Brain pericyte (primary cell): ENCODE results near the gene PLEKHG4B.
A peak's percentile ranks its signal among the peaks of the same experiment; 100 is the strongest.
"Not testable (repeated sequence)": the region's sequence is repeated elsewhere in the genome, so short reads cannot be mapped to it uniquely, and the experiment has no call there.

Experiments used
- DNase-seq: peaks from one replicate; pipeline ENCODE4 v3.0.0-alpha.2; 2012; ENCODE audit warnings: low read depth, low spot score

Gene PLEKHG4B

DNA sequence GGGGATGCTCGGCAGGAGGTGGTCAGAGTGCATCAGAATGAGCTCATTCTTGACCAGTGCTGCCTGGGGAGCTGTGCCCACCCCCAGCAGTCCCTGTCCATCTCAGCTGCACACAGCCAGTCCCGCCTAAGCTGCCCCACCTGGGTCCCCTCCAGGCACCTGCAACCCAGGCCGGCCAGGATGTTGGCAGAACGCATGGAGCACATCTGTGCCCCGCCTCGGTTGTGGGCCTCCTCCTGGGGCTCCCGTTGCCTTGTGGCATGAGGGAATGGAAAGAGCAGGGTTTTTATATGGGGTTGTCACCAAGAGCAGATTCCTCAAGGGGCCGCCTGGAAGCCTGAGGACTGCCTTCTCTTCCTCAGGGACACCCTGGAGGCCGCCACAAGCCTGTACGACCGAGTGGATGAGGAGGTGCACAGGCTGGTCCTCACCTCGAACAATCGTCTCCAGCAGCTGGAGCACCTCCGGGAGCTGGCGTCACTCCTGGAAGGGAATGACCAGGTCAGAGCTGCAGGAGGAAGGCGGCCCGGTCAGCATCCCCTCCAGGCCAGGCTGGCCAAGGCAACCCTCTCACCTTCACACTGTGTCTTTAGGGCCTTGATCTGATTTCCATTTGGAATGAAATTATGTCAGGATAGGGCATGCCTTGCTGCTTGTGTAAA is 64.6 kb downstream of the PLEKHG4B start:
- no peak for DNase-seq

DNA sequence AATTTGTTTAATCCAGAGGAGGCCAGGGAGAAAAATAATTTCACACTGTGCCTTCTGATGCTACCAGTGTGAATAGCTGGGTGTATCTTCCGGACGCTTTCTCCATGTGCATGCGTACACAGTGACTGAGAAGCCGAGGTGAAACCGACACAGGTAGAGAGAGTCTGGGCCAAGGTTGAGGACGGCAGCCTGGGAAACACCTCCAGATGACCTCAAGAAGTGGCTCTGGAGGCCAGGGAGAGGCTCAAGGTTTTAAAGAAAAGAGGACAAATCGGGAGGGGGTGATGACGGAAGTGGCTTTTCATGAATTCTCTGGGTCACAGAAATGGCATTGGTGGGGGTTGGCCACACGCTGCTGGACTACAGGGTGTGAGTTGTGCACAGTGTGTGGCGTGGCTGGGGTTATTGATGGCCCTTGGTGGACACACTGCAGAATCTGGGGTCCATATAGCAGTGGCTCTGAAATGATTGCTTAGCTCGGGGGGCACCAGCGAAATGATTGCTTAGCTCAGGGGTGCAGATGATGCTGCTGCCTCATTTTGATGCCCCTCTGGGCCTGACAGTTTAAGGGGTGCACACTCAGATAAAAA is 65.3 kb downstream of the PLEKHG4B start:
- DNase-seq, result no peak

DNA sequence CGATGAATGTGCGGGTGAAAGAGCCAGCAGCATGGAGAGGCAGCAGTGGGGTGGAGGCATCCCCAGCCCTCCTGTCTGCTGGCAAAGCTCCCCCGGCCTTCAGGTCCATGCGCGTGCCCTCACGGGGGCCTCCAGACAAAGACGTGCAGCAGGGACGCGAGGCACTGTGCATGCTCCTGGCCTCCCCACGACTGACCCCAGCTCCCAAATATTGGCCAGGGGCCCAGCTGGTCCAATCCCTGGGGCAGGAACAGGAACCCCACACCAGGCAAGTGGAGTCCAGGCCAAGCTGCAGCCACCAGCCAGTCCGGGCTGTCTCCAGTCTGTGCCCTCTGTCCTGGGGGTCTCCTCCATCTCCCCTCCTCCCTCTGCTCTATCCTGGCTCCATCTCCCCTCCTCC is 65.8 kb downstream of the PLEKHG4B start:
- no peak for DNase-seq

DNA sequence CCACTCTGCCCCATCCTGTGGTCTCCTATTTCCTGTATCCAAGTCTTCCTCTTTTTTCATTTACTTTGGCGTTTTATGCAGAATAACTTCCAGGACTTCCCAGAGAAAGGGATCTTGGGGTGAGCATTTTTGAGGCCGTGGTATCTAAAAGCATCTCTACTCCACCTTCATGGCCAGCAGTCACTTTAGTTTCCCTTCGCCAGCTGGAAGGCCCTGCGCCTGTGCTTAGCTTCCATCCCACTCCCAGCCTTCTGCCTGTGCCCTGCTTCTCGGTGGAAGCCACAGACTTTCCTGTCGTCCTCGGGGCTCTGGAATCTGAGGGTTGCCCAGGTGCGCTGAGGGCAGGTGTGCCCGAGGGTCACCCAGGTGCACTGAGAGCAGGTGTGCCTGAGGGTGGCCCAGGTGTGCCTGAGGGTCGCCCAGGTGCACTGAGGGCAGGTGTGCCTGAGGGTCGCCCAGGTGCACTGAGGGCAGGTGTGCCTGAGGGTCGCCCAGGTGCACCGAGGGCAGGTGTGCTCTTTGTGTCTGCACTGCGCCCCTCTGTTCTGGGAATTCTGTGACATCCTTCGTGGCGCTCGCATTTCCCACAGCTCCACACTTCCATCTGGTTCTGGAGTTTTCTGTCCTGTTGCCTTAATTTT is 67.0 kb downstream of the PLEKHG4B start:
- DNase-seq, result no peak

DNA sequence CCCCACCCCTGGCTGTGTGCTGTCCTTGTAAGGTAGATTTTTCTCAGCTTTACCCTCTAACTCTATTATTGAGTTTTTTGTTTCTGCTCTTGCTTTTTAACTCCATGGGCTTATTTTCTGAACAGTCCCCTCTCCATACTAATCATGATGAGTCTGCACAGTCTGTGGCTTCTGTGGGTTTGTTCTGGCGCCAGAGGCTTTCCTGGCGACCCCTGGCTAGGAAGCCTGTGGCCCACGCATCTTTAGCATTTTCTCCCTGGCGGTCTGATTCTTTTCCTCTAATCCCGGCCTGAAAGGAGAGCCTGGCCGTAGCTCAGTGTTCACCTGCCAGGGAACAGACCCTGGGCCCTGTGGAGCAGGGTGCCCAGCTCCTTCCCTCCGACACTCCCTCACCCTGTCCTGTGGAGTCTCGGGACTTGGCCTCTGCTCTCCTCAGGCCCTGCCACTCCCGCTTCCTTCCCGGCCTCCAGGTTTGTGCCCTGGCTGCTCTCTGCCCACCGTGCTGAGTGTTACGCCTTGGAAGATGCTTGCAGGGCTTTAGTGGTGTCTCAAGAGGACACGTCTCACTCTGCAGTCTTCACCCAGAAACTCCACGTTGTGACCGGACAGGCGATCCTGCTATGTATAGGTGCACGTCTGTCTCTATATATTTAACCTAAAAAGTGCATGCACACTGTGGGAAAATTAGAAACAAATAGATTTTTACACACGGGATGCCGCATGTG is 67.6 kb downstream of the PLEKHG4B start:
- no peak for DNase-seq

DNA sequence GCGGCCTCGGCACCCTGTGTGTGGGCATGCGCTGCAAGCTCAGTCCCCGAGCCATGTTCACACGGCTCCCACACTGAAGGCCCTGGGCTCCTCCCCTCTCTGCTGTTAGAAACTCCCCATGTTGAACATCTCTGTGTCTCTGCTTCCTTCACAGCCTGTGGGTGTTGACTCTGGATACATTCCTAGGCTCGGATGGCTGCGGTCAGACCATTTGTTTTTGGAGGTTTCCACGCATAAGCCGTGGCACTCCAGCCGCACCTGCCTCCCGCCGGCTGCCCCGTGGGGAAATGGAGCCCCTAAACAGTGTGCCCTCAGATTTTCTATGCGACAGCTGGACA is 68.2 kb downstream of the PLEKHG4B start:
- DNase-seq, result peak; percentile 73

DNA sequence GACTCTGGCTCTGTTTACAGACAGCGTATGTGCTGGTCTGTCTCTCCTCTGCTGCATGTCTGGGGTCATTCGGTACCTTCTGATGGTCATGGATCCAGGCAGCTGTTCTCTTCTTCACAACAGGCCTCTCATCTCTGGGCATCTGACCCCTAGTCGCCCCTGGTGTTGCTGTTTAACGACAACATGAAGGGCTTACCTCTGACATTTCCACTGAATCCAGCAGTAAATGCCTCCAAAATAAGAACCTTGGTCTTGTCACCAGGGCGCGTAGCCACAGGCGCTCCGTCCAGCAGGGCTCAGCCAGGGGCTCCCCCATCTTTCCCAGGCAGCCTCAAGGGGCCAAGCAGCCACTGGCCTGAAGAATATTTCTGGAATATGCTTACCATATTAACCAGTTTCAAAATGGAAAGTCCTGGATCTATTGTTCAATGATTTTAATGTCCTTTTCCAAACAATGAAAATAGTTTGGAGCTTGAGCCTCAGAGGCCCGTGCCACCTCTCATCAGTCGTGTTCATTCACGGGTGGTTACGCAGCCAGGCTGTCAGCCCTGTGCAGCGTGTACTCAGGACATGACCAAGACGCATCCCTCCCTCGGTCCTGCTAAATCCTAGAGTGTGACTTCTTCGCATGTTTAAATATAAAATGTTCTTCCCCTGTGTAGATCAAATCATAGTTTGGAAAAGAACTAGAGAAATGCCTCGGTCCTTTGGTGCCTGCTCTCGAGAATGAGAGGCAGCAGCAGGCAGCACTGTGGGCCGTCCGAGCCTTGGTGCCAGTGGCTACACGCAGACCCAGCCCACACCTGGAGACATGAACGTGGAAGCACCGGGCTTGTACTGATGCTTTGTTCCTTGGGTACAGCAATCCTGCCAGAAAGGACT is 69.2 kb downstream of the PLEKHG4B start:
- no peak for DNase-seq

DNA sequence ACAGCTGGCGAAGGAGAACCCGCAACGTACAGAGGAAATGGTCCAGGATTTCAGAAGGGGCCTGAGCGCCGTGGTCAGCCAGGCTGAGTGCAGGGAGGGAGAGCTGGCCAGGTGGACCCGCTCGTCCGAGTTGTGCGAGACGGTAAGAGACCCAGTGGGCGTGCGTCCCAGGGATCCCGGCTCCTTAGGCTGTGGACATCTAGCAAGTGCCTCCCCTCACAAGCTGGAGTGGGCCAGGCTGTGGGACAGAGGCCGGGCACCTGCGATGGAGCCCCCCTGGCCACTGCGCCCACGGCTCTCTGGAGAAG is 69.8 kb downstream of the PLEKHG4B start:
- no peak for DNase-seq

DNA sequence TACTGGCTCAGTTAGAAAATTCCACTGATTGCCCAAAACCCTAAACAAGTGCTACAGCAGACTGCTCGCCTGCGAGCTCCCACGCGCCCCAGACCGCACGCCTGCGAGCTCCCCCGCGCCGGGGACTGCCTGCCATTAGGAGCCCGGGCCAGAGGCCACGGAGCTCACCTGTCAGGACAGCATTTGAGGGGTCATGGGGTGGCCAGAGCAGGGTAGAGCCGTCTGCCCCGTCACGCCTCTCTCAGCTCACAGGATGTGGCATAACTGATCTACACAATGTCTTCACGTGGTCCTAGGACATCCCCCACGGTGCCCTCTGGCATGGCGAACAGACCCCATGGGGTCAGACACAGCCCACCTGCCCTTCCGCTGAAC is 70.2 kb downstream of the PLEKHG4B start:
- DNase-seq, result no peak

DNA sequence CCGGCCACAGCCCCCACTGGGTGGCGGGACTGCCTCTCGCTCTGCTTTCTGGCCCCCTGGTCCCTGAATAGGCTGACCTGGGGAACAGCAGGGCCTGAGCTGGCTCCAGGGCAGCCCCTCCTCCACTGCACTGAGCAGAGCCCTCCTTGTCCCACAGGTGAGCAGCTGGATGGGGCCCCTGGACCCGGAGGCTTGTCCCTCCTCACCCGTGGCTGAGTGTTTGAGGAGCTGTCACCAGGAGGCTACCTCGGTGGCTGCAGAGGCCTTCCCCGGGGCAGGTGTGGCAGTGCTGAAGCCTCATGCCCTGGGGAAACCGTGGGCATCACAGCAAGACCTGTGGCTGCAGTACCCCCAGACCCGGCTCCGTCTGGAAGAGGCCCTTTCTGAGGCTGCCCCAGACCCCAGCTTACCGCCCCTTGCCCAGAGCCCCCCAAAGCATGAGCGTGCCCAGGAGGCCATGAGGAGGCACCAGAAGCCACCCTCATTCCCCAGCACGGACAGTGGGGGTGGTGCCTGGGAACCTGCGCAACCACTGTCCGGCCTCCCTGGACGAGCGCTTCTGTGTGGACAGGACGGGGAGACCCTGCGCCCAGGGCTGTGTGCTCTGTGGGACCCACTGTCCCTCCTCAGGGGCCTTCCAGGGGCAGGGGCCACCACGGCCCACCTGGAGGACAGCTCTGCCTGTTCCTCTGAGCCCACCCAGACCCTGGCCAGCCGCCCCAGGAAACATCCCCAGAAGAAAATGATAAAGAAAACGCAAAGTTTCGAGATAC is 70.8 kb downstream of the PLEKHG4B start:
- no peak for DNase-seq

DNA sequence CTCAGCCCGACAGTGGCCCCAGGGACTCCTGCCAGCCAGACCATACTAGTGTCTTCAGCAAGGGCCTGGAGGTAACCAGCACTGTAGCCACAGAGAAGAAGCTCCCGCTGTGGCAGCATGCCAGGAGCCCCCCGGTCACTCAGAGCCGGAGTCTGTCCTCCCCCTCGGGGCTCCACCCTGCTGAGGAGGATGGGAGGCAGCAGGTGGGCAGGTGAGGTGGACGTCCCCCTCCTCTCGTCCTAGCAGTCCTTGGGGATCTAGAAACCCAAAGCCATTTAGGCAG is 71.3 kb downstream of the PLEKHG4B start:
- no peak for DNase-seq

DNA sequence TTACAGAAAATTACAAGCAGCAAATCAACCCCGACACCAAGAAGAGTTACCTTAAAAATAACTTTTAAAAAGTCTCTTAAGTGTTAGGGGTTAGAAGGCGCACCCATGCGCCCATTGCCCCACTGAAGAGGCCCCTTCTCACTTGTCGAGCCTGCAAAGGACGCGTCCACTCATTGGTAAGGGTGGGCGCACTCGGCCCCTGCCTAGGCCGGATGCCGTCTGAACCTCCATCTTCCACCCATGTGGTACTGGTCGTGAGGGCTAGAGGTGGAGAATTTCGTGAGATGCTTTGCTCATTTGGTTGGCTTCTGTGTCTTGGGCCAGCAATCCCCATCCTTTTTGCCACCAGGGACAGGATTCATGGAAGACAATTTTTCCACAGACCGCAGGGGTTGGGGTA is 71.9 kb downstream of the PLEKHG4B start:
- DNase-seq, result no peak

DNA sequence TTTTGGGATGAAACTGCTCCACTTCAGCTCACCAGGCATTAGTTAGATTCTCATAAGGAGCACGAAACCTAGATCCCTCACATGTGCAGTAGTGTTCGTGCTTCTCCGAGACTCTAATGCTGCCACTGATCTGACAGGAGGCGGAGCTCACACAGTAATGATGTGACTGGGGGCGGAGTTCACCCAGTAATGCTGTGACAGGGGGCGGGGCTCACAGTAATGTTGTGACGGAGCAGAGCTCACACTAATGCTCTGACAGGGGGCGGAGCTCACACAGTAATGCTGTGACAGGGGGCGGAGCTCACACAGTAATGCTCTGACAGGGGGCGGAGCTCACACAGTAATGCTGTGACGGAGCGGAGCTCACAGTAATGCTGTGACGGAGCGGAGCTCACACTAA is 72.3 kb downstream of the PLEKHG4B start:
- no peak for DNase-seq

DNA sequence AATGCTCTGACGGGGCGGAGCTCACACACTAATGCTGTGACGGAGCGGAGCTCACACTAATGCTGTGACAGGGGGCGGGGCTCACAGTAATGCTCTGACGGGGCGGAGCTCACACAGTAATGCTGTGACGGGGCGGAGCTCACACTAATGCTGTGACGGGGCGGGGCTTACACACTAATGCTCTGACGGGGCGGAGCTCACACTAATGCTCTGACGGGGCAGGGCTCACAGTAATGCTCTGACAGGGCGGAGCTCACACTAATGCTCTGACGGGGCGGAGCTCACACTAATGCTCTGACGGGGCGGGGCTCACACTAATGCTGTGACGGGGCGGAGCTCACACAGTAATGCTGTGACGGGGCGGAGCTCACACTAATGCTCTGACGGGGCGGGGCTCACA is 72.8 kb downstream of the PLEKHG4B start:
- DNase-seq, result not testable (repeated sequence)

DNA sequence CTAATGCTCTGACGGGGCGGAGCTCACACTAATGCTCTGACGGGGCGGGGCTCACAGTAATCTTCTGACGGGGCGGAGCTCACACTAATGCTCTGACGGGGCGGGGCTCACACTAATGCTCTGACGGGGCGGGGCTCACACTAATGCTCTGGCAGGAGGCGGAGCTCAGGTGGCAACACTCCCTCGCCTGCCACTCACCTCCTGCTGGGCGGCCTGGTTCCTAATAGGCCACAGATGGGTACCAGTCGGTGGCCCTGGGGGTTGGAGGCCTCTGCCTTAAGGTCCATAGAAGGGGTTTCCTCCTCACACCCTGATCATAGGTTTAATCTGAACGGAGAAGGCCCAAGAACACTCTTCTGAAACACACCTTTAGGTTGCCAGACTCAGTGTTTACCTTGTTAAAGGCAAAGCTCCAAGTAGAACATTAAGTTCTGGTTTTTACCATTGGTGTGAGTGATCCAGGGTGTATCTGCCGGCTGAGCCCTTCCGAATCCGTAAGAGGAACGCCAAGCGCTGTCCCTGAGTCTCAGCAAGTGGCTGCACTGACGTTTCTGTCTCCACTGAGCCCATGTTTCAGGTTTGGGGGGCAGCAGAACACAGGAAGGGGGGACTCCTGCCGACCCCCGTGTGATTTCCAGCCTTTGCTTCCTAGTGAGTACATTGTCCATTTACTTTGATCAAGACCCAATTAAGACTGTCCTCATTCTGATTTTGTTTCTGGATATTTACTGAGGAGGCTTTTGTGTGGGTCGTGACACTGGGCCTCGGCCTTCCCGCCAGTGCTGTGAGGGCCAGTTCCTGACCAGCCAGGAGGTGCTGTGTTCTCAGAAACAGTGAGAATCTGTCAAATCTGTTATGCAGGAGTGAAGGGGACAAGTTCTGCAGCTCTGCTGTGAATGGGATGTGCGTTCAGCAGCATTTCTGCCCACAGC is 74.7 kb downstream of the PLEKHG4B start:
- no peak for DNase-seq

DNA sequence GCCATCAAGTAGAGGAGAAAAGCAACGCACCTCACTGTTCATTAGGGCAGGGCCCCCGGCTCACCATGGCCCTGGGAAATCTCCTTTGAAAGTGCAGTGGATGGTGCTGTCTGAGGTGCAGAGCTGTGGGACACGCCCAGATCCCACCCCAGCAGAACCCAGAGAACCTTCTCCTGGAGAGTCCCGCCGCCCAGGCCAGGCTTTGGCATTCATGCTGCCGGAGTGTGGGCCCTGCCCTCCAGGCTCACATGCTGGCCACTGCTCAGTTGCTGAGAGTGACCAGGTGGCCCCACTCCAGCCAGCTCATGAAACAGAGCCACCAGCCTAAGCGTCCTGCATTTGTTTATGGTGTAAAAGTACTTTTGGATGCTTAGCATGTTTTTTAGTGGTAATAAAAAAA is 75.5 kb downstream of the PLEKHG4B start:
- DNase-seq, result no peak

DNA sequence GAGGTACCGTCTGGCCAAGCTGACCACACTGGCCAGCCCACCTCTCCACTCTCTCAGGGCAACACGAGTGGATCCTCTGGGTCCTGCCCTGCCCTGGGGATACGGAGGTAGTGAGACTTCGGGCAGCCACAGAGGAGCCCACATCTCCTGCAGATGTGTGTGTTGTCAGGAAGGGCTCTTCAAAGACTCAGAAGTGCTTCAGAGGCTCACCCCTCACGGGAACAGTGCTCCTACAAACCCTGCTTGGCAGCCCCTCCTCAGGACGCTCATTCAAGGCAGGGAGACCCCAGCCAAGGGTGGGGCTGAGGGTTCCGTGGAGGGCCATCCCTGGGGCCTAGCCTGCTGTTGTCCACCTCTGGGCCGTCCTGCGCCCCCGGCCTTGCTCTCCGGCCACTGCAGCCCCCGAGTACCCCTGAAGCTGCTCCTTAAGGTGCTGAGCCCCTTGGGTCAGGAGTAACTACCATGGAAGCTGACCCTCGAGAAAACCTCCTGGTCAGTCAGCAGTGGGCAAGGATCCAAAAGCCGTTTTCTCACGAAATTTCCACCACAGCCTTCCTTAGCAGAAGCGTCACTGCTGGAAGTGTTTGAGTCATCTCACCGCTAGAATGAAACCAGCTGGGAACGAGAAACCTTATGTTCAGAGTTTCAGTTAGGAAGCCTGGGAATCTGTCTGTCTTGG is 76.2 kb downstream of the PLEKHG4B start:
- DNase-seq, result peak; percentile 92

DNA sequence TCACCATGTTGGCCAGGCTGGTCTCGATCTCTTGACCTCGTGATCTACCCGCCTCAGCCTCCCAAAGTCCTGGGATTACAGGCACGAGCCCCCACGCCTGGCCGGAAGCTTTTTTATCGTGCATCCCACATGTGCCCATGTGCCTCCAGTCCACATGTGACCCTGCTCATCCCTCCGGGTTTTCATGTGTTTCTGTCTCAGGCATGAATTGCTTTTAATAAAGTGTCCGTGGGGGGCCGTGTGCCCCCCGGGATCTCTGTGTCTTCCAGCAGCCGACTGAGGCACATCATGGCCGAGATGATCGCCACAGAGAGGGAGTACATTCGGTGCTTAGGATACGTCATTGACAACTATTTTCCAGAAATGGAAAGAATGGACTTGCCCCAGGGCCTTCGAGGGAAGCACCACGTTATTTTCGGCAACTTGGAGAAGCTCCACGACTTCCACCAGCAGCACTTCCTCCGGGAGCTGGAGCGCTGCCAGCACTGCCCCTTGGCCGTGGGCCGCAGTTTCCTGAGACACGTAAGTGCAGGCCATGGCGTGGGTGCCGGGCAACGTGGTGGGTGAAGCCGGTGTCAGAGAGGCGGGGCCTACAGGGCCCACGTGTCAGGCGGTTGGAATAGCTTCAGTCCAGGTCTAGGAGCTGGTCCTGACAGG is 77.2 kb downstream of the PLEKHG4B start:
- DNase-seq, result peak; percentile 78

DNA sequence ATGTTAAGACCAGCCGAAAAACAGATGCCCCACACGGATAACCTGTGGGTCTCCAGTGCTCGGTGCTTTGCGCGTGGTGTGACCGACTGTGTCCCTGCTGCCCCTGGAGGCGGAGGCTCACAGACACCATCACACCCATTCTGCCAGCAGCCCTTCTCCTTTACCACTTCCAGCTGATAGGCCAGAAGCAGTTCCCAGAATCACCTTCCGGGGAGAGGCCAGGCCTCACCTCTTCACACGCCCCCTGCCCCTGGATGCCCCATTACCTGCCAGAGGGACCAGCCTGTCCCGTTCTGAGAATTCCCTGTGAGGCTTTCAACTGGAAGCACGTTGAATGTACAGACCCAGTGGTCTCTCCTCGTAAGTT is 77.7 kb downstream of the PLEKHG4B start:
- no peak for DNase-seq
